OCI-LY1 (cell line): Measurements from ENCODE around the gene CTNNA3.

Experiments
- CTCF ChIP-seq: fragments of 200-600 bp; sonication (generic), shearing (Covaris generic); IDR thresholded peaks from 2 replicates; pipeline ENCODE4 v1.5.1; 2017; ENCODE audit warnings: mild to moderate bottlenecking, antibody characterized with exemption, low read length, moderate library complexity, mixed read lengths
- EZH2 ChIP-seq: fragments of 200-600 bp; sonication (generic), shearing (Covaris generic); IDR thresholded peaks from 2 replicates; pipeline ENCODE4 v1.8.0; 2017; ENCODE audit warnings: borderline replicate concordance, mixed run types, mild to moderate bottlenecking, antibody characterized with exemption, low read length, moderate library complexity, mixed read lengths

GRCh38 chr10:67110286-67110685, 585.7 kb downstream of the CTNNA3 start:
- no peak for TF ChIP-seq CTCF
- no peak for TF ChIP-seq EZH2
